NCI-H1930 (cell line): ENCODE data around the gene NFATC1.
"Not testable (repeated sequence)": the region's sequence is repeated elsewhere in the genome, so short reads cannot be mapped to it uniquely, and the experiment has no call there.

Experiments used
- DNase-seq, 2 experiments: peaks; one replicate each; lab custom pipeline; 2025; lab: John Stamatoyannopoulos, UW

The NFATC1 gene

GRCh38 chr18:79476918-79477571 is 81.3 kb downstream of the NFATC1 start:
- no peak for DNase-seq

GRCh38 chr18:79477711-79478483 is 82.2 kb downstream of the NFATC1 start:
- no peak for DNase-seq

GRCh38 chr18:79478484-79479115 is 82.9 kb downstream of the NFATC1 start:
- DNase-seq, result no peak

GRCh38 chr18:79479116-79479760 is 83.5 kb downstream of the NFATC1 start:
- no peak for DNase-seq

- DNase-seq, result no peak
Observed at GRCh38 chr18:79479761-79480161, 84.0 kb downstream of the NFATC1 start.

GRCh38 chr18:79480171-79481045 is 84.7 kb downstream of the NFATC1 start:
- DNase-seq, result no peak

GRCh38 chr18:79481046-79481790 is 85.5 kb downstream of the NFATC1 start:
- DNase-seq, result no peak

GRCh38 chr18:79483393-79483792 is 87.7 kb downstream of the NFATC1 start:
- not testable (repeated sequence) for DNase-seq

- DNase-seq, result no peak
Observed at GRCh38 chr18:79483971-79484491, 88.3 kb downstream of the NFATC1 start.

- DNase-seq, result no peak
Observed at GRCh38 chr18:79484661-79485621, 89.2 kb downstream of the NFATC1 start.

GRCh38 chr18:79485788-79486355 is 90.1 kb downstream of the NFATC1 start:
- DNase-seq, result no peak

GRCh38 chr18:79486356-79487182 is 90.8 kb downstream of the NFATC1 start:
- DNase-seq, result no peak

- no peak for DNase-seq
Observed at GRCh38 chr18:79487183-79487800, 91.6 kb downstream of the NFATC1 start.

GRCh38 chr18:79487801-79488201 is 92.1 kb downstream of the NFATC1 start:
- DNase-seq, result no peak

- no peak for DNase-seq
Observed at GRCh38 chr18:79488311-79489050, 92.8 kb downstream of the NFATC1 start.

GRCh38 chr18:79489051-79489898 is 93.5 kb downstream of the NFATC1 start:
- DNase-seq, result no peak
